ENCODE measurements around the gene JMJD8.

GRCh38 chr16:636206-637080 is 47.7 kb downstream of the JMJD8 start, which contains the start of gene METTL26:
- peak in 1 of 3 experiments; percentile 12 for TF ChIP-seq CTCF (optimal IDR thresholded peaks at IDR 0.05 in 1 of 3, IDR thresholded peaks at IDR 0.05 in 1 of 3, conservative IDR thresholded peaks at IDR 0.05 in 1 of 3; ENCODE audit: extremely low read depth in 1 of 3, insufficient read depth in 2 of 3, low read length in 3 of 3)
- no peak for TF ChIP-seq EZH2 (IDR thresholded peaks at IDR 0.05; ENCODE audit: low read length)

Measured in keratinocyte (primary cell).